HG03575 (cell line): ENCODE results near the gene SRPK3.

Source experiments
- ATAC-seq: cut with Tn5 transposase; IDR thresholded peaks from one replicate; pipeline ENCODE4 v1.9.1; 2021; ENCODE audit not compliant: unreplicated experiment, insufficient number of reproducible peaks, low FRiP score; ENCODE audit errors: extremely low read depth

SRPK3 gene

DNA sequence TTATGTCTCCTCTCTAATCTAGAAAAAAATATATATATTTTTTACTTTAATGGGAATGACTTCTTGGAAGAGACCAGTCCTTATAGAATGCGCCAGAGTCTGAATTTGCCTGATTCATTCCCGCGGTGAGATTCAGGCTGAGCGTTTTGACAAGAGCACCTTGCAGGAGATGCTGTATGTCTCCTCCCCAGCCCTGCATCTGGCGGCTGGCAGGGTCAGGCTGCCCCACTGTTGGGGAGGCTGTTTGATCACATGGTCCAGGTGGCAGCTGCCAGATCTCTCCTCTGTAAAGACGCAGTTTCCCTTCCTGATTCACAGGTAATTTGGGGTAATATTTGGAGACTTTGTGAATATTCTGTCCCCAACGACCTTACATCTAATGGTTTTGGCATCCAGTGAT is 39.8 kb downstream of the SRPK3 start:
- ATAC-seq, result no peak

- ATAC-seq, result no peak
Measured at GRCh38 chrX:153821066-153821465, 40.2 kb downstream of the SRPK3 start.

DNA sequence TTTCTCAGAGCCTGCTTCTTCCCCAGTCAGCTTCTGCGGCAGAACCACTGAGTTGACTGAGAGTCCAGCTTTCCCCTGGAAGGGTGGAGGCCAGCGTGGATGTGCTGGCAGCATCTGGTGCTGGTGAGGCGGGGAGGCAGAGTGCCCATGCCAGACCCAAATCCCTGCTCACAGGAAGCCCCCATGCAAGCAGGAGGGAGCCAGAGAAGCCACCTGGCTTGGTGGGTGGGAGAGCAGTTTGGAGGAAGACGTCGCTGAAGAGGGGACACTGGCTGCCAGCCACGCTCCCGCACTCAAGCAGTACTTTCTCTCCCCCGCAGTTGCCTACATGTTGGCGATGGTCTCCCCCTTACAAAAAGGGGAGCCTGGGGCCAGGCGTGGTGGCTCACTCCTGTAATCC is 43.5 kb downstream of the SRPK3 start:
- ATAC-seq, result no peak

DNA sequence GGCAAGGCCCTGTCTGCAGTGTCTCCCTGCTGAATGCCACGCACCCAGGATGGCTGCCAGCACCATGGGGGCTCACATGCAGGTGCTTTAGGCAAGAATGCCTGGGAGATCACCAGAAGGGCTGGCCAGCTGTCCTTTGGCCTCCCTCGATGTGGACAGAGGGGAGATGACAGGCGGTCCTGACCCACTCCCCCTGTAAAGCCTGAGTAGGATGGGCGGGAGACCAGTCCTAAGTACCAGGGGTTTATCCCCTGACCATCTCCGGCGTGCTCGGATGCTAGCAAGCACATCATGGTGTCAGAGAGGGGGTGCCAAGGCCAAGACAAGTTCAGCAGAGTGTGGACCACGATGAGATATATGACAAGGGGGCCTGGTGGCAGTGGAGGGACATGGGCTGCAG is 44.2 kb downstream of the SRPK3 start:
- no peak for ATAC-seq

- ATAC-seq, result no peak
Measured at GRCh38 chrX:153827016-153827415, 46.2 kb downstream of the SRPK3 start.

GRCh38 chrX:153827903-153828302 is 47.1 kb downstream of the SRPK3 start:
- ATAC-seq, result no peak

DNA sequence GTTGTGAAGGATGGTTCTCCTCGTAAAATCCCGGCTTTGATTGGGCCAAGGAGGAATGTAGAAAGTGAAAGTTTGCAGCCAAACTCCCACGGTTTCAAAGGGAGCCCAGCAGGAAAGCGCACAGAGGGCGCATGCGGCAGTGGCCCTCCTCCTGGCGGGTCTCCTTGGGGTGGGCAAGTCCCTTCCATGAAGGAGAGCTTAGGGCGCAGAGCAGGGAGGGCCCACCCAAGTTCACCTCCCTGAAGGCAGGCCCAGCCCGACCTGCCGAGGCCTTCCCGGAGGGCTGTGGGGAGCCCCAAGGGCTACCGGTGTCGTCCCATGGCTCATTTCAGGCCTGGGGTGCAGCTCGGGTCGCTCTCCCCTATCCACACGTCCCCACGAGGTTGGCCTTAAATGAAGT is 47.5 kb downstream of the SRPK3 start:
- ATAC-seq, result no peak

- ATAC-seq, result no peak
Measured at GRCh38 chrX:153828723-153829548, 48.1 kb downstream of the SRPK3 start.

DNA sequence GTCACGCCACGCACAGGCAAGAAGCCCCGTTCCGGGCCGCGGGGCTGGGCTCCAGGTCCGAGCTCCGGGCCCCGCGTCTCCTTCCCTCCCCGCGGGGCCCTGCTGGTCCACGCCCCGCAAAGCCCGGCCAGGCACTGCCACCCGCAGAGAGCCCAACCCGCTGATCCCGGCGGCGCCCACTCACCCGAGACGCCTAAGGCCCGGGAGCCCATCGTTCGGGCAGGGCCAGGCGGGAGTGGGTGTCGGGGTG is 48.6 kb downstream of the SRPK3 start:
- no peak for ATAC-seq

DNA sequence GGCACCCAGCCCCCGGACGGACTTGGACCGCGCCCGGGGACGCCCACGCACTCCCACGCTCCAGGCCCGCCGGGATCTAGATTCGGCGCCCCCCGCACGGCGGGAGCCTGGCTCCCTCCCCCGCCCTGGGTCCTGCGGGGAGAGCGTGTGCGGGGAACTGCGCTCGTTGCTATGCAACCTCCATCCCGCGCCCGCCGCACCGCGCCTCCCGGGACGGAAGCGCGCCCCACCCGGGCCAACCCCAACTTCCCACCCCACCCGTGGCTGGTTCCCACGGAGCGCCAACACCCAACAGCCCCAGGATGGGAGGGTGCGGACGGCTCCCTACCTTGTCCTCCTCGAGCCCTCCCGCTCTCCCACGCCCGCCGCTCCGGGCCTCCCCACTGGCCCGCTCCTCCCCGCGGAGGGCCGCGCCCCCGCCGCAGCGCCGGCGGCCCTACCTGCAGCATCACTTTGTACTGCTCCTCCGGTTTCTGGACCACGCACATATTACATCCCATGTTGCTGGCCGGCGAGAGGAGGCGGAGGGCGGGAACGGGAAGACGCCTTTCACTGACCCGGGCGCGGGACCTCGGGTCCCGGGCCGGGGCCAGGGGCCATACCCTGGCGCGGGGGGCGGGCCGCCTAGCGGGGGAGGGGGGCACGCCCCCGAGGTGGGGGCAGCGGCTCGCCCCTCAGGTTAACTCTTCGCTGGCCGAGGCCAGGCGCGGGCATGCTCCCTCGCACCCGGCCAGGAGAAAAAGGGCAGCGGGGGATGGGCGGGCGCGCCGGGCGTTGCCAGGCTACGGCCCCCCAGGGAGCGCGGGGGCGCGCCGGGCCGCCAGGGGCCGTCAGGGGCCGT is 49.2 kb downstream of the SRPK3 start, which contains the start of gene PDZD4:
Gene PDZD4 (minus strand): TSS at position 746 of the 841 bp plus-strand sequence. CDS start 246 bp downstream, at position 500.
- no peak for ATAC-seq

- ATAC-seq, result no peak
Measured at GRCh38 chrX:153830640-153831428, 50.0 kb downstream of the SRPK3 start.

DNA sequence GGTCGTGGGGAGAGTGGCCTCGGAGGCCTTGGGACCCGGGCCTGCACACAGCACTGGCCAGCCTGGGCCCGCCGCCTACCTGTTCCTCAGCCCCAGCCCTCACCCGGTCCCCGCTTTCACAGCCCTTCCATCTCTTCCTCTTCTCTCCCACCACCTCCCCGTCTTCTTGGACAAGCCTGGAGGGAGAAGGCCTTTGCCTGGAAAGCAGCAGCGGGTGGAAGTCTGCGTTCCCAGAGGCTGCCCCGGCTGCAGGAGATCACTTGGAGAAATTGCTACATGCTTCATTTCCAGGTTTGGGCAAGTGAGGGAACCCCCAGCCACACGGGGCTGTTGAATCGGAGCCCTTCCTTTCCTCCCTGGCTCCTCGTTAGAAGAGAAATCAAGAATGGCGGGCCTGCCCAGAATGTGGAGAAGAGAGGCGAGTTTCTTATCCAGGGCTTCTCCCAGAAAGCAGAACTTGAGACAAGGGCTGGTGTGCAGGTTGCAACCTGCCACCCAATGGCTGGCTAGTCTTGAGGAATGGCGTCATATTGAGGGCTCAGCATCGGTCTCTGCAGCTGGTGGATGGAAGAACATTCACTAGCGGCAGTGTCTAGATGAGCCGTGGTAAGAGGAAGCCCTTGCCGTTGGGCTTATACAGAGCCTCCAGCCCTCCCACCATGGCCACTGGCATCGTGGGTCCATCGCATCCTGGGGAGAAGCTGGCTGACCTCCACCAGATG is 50.7 kb downstream of the SRPK3 start:
- ATAC-seq, result no peak

DNA sequence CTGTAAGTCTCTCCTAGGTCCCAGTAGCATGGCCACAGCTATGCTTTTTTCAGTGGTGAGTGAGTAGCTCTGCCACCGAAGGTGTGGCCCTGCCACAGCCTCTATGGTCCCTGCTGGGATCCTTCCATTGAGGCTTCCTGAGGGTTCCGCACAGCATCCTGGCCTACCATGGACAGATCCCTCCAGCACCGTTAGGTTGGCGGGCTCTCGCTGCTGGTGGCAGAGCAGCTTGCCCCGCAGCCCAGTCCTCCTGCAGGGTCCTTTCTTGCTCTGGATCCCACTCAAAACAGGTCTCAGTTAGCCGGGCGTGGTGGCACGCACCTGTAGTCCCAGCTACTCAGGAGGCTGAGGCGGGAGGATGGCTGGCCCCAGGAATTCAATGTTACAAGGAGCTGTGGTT is 51.9 kb downstream of the SRPK3 start:
- ATAC-seq, result no peak
